Stimulated activated CD4-positive, alpha-beta T cell treated with anti-CD3 and anti-CD28 coated beads, Interleukin-15, amount 100 ng/mL, for 1 hour (primary cell): Measurements from ENCODE around the gene NAP1L1.

Source experiments
- DNase-seq, 2 donors: peaks; one replicate each; pipeline ENCODE4 v3.0.0-alpha.2; 2020; ENCODE audit warnings: low read depth in 1 of 2, low spot score in 1 of 2

NAP1L1 gene

GRCh38 chr12:76023069-76023690, 61.3 kb downstream of the NAP1L1 start:
- no peak for DNase-seq

- DNase-seq, result no peak
These were observed 62.0 kb downstream of the NAP1L1 start for GRCh38 chr12:76022506-76022905.

GRCh38 chr12:76020731-76021672, 63.5 kb downstream of the NAP1L1 start:
- peak in 1 of 2 donors; percentile 25 for DNase-seq

GRCh38 chr12:76020281-76020680, 64.2 kb downstream of the NAP1L1 start:
- DNase-seq, result peak; percentile 22 to 41

GRCh38 chr12:76018672-76019071, 65.8 kb downstream of the NAP1L1 start:
- no peak for DNase-seq

GRCh38 chr12:76018111-76018510, 66.4 kb downstream of the NAP1L1 start:
- DNase-seq, result no peak

- DNase-seq, result no peak
These were observed 70.5 kb downstream of the NAP1L1 start for GRCh38 chr12:76014007-76014406.

- DNase-seq, result no peak
These were observed 70.9 kb downstream of the NAP1L1 start for GRCh38 chr12:76013603-76014002.

- DNase-seq, result no peak
These were observed 71.8 kb downstream of the NAP1L1 start for GRCh38 chr12:76012644-76013043.

- no peak for DNase-seq
These were observed 73.6 kb downstream of the NAP1L1 start for GRCh38 chr12:76010732-76011458.

GRCh38 chr12:76008428-76008827, 76.1 kb downstream of the NAP1L1 start:
- DNase-seq, result no peak

- no peak for DNase-seq
These were observed 76.8 kb downstream of the NAP1L1 start for GRCh38 chr12:76007640-76008039.

GRCh38 chr12:76006028-76006925, 78.2 kb downstream of the NAP1L1 start:
- no peak for DNase-seq

GRCh38 chr12:76003355-76003638, 81.2 kb downstream of the NAP1L1 start:
- DNase-seq, result no peak

- no peak for DNase-seq
These were observed 81.7 kb downstream of the NAP1L1 start for GRCh38 chr12:76002598-76003354.

GRCh38 chr12:75998292-75999063, 86.0 kb downstream of the NAP1L1 start:
- DNase-seq, result no peak

GRCh38 chr12:75997658-75998057, 86.8 kb downstream of the NAP1L1 start:
- no peak for DNase-seq

GRCh38 chr12:75996861-75997447, 87.5 kb downstream of the NAP1L1 start:
- DNase-seq, result no peak

- DNase-seq, result no peak
These were observed 88.8 kb downstream of the NAP1L1 start for GRCh38 chr12:75995691-75996090.
